Mesenteric fat pad (tissue), 1 donor: Measurements from ENCODE around the gene CCAR1. TPM values are rescaled to one million over a fixed set of nuclear protein-coding genes. Genes with fewer than 3 reads are reported as not detected.
"Not testable (repeated sequence)": the region's sequence is repeated elsewhere in the genome, so short reads cannot be mapped to it uniquely, and the experiment has no call there.

Source experiments
- DNase-seq: peaks from one replicate; pipeline ENCODE4 v3.0.0-alpha.2; 2020; ENCODE audit warnings: low spot score
- total RNA-seq: library from RNA; stranded (reverse); fragmentation: NEBNext Ultra II Directional; extraction: Animal tissue kit (Norgen Biotek cat#: 25700); gene quantifications from one replicate; pipeline ENCODE4 v1.2.1, GENCODE V29; 2021
- donor health status: DM: yes; HTN: yes; CAD: no.

Gene CCAR1
- total RNA-seq, 1 donor from 2014 or later = 51.9 TPM

DNA sequence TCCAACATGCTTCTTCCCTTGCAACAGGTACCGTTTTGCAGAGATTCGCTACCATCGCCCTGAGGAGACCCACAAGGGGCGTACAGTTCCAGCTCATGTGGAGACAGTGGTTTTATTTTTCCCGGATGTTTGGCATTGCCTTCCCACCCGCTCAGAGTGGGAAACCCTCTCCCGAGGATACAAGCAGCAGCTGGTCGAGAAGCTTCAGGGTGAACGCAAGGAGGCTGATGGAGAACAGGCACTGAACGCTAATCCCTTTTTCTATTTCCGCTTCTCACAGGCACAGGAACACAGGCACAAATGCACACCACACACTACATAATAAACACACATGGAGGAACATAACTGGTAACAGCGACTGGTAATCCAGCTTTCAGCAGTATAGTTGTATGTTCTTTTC is 35.2 kb downstream of the CCAR1 start:
- peak; percentile 41 for DNase-seq

DNA sequence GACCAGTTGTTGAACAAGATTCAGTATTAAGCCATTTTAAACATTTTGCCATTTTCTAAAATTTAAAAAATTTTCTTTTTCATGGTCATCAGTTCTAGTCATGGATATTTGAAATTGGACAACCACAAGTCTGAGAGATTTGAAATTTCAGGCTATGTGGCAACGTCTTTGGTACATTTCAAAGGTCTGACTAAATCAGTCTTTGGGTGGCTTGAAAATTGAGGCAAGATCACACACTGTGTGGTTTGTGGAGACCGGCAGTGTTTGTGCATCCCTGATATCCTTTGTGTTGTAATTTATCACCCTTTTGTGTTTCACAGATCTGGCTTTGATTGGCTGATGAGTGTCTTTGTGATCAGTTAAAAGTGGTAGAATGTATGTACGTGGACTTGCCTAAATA is 35.7 kb downstream of the CCAR1 start:
- DNase-seq = no peak

DNA sequence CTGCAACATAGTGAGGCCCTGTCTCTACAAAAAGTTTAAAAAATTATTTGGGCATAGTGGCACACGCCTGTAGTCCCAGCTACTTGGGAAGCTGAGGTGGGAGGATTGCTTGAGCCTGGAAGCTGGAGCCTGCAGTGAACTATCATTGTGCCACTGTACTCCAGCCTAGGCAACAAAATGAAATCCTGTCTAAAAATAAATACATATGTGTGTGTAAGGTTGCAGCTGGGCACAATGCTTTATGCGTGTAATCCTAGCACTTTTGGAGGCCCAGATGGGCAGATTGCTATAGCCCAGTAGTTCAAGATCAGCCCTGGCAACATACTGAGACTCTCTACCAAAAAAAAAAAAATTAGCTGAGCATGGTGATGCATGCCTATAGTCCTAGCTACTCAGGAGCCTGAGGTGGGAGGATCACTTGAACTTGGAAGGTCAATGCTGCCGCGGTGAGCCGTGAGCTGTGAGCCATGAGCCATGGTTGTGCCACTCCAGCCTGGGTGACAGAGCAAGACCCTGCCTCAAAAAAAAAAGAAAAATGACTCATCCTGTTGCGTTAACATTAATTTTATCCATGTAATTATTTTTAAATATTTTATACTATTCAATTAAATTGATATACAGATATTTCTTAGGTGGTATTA is 38.3 kb downstream of the CCAR1 start:
- peak; percentile 22 for DNase-seq

DNA sequence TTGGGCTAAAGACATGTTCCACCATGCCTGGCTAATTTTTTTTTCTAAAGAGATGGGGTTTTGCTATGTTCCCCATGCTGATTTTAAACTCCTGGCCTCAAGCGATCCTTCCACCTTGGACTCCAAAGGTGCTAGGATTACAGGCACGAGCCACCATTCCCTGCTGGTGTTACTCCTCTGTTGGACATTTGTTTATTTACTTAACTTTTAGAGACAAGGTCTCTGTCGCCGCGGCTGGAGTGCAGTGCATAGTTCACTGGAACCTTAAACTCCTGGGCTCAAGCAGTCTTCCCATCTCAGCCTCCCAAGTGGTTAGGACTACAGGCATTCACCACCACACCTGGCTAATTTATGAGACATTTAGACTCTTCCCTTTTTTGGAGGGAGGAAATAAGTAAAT is 38.9 kb downstream of the CCAR1 start:
- DNase-seq = peak; percentile 26

DNA sequence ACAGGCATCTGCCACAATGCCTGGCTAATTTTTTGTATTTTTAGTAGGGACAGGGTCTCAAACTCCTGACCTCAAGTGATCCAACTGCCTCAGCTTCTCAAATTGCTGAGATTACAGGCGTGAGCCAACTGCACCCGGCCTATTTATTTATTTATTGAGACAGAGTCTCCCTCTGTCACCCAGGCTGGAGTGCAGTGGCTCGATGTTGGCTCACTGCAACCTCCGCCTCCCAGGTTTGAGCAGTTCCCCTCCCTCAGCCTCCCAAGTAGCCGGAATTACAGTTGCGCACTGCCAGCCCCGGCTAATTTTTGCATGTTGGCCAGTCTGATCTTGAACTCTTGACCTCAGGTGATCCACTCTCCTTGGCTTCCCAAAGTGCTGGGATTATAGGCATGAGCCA is 46.4 kb downstream of the CCAR1 start:
- peak; percentile 22 for DNase-seq

DNA sequence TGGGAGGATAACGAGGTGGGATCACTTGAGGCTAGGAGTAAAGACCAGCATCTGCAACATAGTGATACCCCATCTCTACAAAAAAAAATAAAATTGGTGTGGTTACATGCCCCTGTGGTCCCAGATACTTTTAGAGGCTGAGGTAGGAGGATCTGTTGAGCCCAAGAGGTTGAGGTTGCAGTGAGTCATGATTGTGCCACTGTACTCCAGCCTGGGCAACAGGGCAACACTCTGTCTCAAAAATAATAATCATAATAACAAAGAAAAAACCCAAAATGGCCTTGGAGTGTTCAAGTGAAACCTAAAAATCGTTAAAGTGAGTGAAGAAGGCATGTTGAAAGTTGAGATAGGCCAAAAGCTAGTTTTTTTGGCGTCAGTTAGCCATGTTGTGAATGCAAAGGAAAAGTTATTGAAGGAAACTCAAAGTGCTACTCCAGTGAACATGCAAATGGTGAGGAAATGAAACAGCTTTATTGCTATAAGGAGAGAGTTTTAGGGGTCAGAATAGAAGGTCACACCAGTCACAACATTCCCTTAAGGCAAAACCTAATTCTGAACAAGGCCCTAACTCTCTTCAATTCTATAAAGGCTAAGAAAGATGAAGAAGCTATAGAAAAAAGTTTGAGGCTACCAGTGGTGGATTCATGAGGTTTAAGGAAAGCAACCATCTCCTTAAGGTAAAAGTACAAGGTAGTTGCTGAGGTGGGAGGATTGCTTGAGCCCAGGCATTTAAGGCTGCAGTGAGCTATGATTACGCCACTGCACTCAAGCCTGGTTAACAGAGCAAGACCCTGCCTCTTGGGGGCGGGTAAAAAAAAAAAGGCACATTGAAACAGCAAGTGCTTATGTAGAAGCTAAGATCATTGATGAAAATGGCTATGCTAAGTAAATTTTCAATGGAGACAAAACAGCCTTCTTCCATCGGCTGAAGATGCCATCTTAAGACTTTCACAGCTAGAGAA is 60.9 kb downstream of the CCAR1 start:
- DNase-seq = no peak

DNA sequence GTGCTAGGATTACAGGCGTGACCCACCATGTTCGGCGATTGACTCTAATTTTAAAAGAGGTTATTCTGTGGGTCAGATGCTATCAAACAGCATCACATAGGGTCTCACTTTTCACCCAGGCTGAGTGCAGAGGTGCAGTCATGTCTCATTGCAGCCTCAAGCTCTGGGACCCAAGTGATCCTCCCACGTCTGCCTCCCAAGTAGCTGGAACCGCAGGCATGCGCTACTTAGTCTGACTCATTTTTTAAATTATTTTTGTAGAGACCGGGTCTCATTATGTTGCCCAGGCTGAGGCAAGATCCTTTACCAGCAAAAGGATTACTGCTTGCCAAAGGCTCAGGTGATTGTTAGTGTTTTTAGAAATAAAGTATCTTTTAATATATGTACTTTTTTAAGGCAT is 63.4 kb downstream of the CCAR1 start:
- DNase-seq = no peak

DNA sequence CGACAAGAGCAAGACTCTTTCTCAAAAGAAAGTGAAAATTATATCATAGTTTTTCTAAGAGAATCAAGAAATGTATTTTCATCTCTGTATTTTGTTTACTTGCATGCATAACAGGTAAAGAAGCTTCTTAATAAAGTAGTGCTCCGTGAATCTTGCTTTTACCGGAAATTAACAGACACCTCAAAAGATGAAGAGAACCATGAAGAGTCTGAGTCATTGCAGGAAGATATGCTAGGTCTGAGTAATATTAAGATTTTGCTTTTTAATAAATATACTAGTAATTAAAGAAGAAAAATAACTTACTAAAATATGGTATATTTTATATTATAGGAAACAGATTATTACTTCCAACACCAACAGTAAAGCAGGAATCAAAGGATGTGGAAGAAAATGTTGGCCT is 66.8 kb downstream of the CCAR1 start:
- DNase-seq = no peak

DNA sequence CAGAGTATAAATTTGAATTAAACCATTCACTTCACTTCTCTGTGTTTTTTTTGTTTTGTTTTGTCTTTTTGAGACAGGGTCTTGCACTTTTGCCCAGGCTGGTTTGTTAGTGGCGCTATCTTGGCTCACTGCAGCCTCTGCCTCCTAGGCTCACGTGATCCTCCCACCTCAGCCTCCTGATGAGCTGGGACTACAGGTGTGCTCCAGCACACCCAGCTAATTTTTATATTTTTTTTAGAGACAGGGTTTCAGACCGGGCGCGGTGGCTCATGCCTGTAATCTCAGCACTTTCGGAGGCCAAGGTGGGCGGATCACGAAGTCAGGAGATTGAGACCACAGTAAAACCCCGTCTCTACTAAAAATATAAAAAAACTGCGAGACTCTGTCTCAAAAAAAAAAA is 69.4 kb downstream of the CCAR1 start:
- no peak for DNase-seq

DNA sequence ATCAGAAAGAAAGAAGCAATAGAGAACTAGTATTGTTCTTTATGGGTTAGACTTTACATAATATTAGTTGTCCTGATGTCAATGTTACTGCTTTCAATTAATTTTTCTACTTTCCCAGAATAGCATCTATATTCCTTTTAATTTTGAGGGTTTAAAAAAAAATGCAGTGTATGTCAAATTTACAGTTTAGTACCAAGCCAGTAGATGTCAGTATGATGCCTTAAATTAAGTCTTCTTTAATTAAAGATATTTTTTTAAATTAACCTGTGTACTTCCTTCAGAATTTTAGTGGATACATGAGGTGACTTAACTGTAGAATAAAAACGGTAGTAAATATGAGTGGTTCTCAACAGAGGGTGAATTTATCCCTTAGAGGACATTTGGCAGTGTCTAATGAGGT is 71.1 kb downstream of the CCAR1 start:
- DNase-seq = no peak

DNA sequence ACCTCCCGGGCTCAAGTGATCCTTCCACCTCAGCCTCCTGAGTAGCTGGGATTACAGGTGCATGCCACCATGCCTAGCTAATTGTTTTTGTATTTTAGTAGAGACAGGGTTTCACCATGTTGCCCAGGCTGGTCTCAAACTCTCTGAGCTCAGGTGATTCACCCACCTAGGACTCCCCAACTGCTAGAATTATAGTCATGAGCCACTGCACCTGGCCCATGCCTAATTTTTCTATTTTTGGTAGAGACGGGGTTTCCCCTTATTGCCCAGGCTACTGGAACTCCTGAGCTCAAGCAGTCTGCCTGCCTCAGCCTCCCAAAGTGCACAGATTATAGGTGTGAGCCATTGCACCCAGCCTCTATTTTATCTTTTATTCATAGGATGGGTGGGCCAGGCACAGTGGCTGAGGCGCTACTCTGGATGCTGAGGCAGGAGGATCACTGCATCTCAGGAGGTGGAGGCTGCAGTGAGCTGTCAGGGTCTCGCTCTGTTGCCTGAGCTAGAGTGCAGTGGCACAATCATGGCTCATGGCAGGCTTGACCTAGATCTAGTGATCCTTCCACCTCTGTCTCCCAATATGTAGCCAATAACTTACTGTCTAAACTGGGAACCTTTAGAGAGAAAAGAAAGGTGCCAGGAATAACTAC is 75.0 kb downstream of the CCAR1 start:
- DNase-seq = no peak

DNA sequence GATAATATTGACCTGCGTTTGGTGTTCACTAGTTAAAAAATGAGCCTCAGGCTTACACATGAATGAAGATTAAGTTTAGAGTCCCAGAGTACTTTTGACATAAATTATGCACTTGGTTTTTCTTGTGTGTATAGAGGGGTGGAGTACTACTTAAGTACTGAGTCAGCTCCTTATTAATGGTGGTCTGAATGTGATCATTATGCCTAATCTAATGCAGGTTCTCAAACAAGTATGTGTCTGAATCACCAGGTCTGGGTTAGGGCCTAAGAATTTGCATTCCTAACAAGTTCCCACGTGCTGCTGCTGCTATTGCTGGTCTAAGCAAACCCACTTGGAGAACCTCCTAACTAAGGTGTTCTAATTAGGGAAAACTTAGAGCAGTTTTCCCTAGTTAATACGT is 75.6 kb downstream of the CCAR1 start:
- DNase-seq = no peak

DNA sequence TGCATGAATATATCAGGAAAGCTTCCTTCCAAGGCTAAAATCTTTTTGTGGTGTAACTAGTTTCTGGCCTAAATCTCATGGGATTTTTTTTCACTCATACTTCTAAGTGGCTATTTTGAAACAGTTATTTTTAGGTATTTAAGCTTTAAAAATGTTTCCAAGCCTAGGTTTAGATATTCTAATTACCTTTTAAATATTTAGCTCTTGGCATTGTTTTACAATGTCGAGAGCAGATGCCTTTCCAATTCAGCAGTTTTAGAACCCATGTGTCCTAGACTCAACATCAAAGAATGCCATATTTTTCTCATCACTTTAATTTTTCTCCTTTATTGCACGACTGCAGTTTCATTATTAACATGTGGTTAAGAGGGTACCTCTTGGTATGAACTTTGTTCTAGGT is 79.2 kb downstream of the CCAR1 start:
- no peak for DNase-seq

DNA sequence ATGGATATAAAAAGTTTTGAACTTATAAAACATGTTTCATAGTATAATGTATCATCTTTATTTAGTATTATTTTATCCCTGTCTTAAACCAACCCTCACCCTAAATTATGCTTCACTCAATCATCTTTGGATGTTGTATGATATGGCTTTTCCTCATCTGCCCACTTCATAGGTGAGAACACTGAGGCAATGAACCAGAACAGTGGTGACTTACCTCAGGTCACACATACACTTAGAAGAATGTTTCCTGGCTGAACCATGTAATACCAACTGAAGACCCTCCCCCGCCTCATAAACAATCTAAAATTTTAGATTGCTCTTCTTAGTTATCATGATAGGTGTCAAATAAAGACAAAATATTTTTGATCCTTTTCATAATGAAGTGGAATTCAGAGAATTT is 83.7 kb downstream of the CCAR1 start:
- DNase-seq = no peak

DNA sequence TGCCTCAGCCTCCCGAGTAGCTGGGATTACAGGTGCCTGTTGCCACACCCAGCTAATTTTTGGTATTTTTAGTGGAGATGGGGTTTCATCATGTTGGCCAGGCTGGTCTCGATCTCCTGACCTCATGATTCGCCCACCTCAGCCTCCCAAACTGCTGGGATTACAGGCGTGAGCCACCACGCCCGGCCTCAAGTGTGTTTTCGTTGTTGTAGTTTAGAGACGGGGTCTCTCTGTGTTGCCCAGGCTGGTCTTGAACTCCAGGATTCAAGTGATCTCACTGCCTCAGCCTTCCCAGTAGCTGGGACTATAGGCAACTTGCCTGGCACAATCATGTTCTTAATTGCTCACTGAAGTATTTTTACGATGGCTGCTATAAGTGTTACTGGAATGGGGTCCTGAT is 89.8 kb downstream of the CCAR1 start:
- peak; percentile 33 for DNase-seq

DNA sequence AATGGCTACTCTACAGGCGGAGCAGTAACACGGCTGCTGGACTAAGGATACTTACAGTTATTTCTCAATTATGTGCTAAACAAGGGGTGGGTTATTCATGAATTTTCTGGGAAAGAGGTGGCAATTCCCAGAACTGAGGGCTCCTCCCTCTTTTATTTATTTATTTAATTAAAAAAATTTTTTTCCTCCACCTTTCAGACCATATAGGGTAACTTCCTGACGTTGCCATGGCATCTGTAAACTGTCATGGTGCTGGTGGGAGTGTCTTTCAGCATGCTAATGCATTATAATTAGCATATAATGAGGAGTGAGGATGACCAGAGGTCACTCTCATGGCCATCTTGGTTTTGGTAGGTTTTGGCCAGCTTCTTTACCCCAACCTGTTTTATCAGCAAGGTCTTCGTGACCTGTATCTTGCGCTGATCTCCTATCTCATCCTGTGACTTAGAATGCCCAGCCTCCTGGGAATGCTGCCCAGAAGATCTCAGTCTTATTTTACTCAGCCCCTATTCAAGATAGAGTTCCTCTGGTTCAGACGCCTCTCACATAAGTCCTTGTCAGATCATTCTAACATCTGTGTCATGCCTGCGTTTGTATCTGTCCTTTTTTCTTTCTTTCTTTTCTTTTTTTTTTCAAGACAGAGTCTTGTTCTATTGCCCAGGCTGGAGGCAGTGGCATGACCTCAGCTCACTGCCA is 90.4 kb downstream of the CCAR1 start:
- DNase-seq = no peak

DNA sequence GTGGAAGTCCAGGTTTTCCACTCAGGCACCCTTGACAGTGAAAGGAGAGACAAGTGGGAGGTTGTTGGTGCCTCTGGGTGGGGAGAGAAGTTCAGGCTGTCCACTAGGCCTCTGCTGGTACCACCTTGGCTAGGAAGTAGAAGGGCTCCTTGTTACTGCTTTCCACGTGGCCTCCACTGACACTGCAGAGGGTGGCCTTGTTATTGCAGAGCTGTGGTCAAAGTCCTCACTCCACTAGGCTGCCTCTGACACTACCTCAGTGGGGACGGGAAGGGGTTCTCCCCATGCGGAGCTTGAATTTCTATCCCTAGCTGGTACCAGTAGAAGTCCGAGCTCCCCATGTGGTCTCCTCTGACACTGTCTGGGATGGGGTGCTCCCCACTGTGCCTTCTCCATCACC is 91.4 kb downstream of the CCAR1 start:
- peak; percentile 64 for DNase-seq

DNA sequence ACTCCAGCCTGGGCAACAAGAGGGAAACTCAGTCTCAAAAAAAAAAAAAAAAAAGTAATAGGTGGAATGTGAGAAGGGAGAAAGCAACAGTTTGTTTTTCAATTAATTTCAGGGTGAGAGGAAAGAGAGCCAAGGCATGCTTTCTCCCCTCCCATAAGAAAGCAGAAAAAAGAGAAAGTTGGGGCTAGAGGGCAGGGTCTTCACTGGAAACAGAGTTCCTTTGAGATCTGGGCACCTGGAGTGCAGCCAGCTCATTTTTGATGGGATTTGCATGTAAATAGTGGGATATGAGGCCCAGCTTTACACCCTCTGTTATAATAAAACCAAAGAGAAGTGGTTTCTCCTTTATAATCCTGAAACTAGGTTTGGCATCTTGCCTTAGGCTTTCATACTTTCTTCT is 92.5 kb downstream of the CCAR1 start:
- DNase-seq = no peak

DNA sequence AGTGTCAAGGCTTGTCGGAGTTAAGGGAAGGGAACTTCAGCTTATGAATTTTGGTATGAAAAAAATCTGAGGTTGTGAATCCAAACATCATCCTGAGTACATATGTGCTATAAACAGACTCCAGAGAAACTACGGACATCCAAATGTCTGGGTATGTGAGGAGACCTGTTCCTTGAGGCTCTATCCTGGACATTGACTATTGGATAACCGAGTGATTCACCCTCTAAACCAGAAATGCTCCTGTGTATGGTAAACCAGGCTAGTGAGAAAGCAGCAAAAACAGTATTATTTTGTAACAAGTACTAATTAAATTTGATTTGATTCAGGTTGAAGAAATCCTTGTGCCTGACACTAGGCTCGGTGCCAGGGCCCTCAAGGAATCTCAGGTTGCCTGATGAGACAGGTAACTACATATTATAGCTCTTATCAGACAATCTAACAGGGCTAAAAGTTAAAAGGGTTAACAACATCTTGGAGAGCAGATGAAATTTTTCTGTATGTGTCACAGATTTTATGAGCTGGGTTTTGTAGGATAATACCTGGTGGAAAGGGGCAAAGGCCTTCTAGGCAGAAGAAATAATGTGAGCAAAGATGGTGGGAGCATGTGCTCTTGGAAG is 95.9 kb downstream of the CCAR1 start:
- peak; percentile 30 for DNase-seq

DNA sequence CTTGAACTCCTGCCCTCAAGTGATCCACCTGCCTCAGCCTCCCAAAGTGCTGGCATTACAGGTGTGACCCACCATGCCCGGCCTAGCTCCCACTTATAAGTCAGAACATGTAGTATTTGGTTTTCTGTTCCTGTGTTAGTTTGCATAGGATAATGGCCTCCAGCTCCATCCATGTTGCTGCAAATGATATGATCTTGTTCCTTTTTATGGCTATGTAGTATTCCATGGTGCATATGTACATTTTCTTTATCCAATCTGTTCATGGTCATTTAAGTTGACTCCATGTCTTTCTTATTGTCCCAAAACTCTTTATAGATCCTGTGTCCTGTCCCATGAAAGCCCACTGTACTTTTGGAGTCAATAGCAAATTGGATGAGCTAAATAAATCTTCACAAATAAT is 99.3 kb downstream of the CCAR1 start:
- not testable (repeated sequence) for DNase-seq

DNA sequence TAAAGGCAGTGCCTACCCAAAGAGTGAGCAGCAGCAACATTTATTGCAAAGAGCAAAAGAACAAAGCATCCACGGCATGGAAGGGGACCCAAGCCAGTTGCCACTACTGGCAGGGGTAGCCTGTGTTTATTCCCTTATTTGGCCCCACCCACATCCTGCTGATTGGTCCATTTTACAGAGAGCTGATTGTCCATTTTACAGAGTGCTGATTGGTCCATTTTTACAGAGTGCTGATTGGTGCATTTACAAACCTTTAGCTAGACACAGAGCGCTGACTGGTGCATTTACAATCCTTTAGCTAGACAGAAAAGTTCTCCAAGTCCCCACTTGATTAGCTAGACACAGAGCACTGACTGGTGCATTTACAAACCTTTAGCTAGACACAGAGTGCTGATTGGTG is 101.6 kb downstream of the CCAR1 start:
- DNase-seq = not testable (repeated sequence)
